Lung (tissue), 13 donors: ENCODE data around the gene LHB. TPM values are rescaled to one million over a fixed set of nuclear protein-coding genes. Genes with fewer than 3 reads are reported as not detected.

ENCODE experiments used
- ATAC-seq: fragments of 200-7000 bp; cut with Tn5 transposase; one replicate; pipeline ENCODE4 v1.9.1; 2020; ENCODE audit warnings: moderate number of reproducible peaks; ENCODE audit not compliant: insufficient read depth, low FRiP score
- DNase-seq, 3 donors: peaks; one replicate each; pipeline ENCODE4 v3.0.0-alpha.2; 2013 to 2017
- H3K27ac ChIP-seq, 2 donors: one replicate each; pipeline ENCODE4 v1.5.1; 2013; ENCODE audit warnings: mild to moderate bottlenecking in 2 of 2, moderate library complexity in 2 of 2, control low read depth in 1 of 2, inconsistent platforms in 1 of 2, low read depth in 1 of 2, low read length in 1 of 2
- H3K27me3 ChIP-seq, 3 donors: one replicate each; pipeline ENCODE4 v1.5.1; 2013; ENCODE audit warnings: low read length in 2 of 3; ENCODE audit not compliant: control insufficient read depth in 3 of 3, insufficient read depth in 3 of 3
- H3K36me3 ChIP-seq, 4 donors: one replicate each; pipeline ENCODE4 v1.5.1; 2013; ENCODE audit warnings: low read length in 4 of 4, mild to moderate bottlenecking in 1 of 4, moderate library complexity in 1 of 4; ENCODE audit not compliant: control insufficient read depth in 4 of 4, insufficient read depth in 4 of 4
- H3K4me1 ChIP-seq, 5 donors: one replicate each; pipeline ENCODE4 v1.5.1; 2013; ENCODE audit warnings: low read length in 5 of 5, mild to moderate bottlenecking in 2 of 5, moderate library complexity in 1 of 5; ENCODE audit not compliant: control insufficient read depth in 5 of 5, insufficient read depth in 5 of 5
- H3K4me3 ChIP-seq: one replicate; pipeline ENCODE4 v1.5.1; 2013; ENCODE audit warnings: mild to moderate bottlenecking, control low read depth, moderate library complexity
- H3K9ac ChIP-seq, 2 donors: one replicate each; pipeline ENCODE4 v1.5.1; 2013; ENCODE audit warnings: low read length in 2 of 2, control low read depth in 1 of 2; ENCODE audit not compliant: insufficient read depth in 1 of 2
- H3K9me3 ChIP-seq, 4 donors: one replicate each; pipeline ENCODE4 v1.5.1; 2013; ENCODE audit warnings: low read length in 3 of 4, mild to moderate bottlenecking in 1 of 4, moderate library complexity in 1 of 4; ENCODE audit not compliant: control insufficient read depth in 4 of 4, insufficient read depth in 3 of 4
- CTCF ChIP-seq: IDR thresholded peaks from 2 replicates; pipeline ENCODE4 v1.5.1; 2012; ENCODE audit warnings: mild to moderate bottlenecking; ENCODE audit errors: control extremely low read depth, extremely low read depth
- WGBS, 2 donors: extraction: QIAGEN DNeasy Blood & Tissue Kit; methylation state at CpG; one replicate each; pipeline ENCODE4 v1.1.7; 2013; 5-methylcytosine and 5-hydroxymethylcytosine counted together
- polyA plus RNA-seq, 2 donors: library from polyadenylated mRNA; stranded (reverse); fragments of 200-250 nt; gene quantifications; one replicate each; pipeline ENCODE4 v1.2.1, GENCODE V29; 2013
- small RNA-seq: library from RNA; depleted of rRNA; stranded (forward); fragments of <200 nt; gene quantifications from one replicate; pipeline ENCODE3, GENCODE V24; 2014; ENCODE audit warnings: low replicate concordance
- total RNA-seq, 2 donors: library from RNA; depleted of rRNA in 1 of 2; stranded (reverse); fragments of >200 nt in 1 of 2; gene quantifications; one replicate each; pipeline ENCODE4 v1.2.1, GENCODE V29; 2014 to 2021
- donor health status: control.
- donor health status: control.
- donor health status: Bipolar disorder and iron deficiency.
- donor health status: healthy.
- donor health status: DM: yes; HTN: yes; CAD: no.

LHB gene
- total and polyA plus RNA-seq, 4 donors: 0.32 to 0.74 (median 0.67) TPM; not detected in 1

- H3K4me3 ChIP-seq: peak overlapping the region; percentile 88
- 68 to 74% methylated on average over 10 of the region's 10 CpGs for WGBS, 2 donors
- TF ChIP-seq CTCF: no peak
- H3K27ac ChIP-seq: peak overlapping the region in 1 of 2 donors; percentile 79
- peaks cover 4 to 51% (median 20%) of the 10 kb centered on the region in 4 donors for H3K36me3 ChIP-seq
- H3K4me1 ChIP-seq: peaks cover 5 to 35% (median 16%) of the 10 kb centered on the region in 5 donors
- no peaks in the 10 kb centered on the region for H3K27me3 ChIP-seq
- ATAC-seq (no peak), DNase-seq (no peak)
- H3K9me3 ChIP-seq: no peaks in the 10 kb centered on the region
- peak overlapping the region in 1 of 2 donors; percentile 40 for H3K9ac ChIP-seq
Observed at GRCh38 chr19:48966541-48967345, 50.1 kb downstream of the LHB start.

Small RNAs within 50 kb of the gene (small RNA-seq; reads per million reads assigned to genes)
- 0.17 reads per million for gene MIR6798

Other genes with a start within 250 kb of the LHB start
- gene BCAT2, start 206.1 kb downstream of the LHB start, total RNA-seq: 10 to 100 TPM; 36.5 to 93.7 TPM
- gene BCAT2, start 206.1 kb downstream of the LHB start, polyA plus RNA-seq: 10 to 100 TPM; 63.9 to 72.7 TPM
- gene HSD17B14, start 180.6 kb downstream of the LHB start, total RNA-seq: 10 to 100 TPM; 12.8 to 17.9 TPM
- gene HSD17B14, start 180.6 kb downstream of the LHB start, polyA plus RNA-seq: 10 to 100 TPM in 1 of 2 donors, 1 to 10 TPM in 1; 9.0 to 39.1 TPM
- 10 to 100 TPM in 1 of 2 donors, 1 to 10 TPM in 1; 8.4 to 57.7 TPM for gene PLEKHA4, start 148.5 kb downstream of the LHB start, total RNA-seq
- gene PLEKHA4, start 148.5 kb downstream of the LHB start, polyA plus RNA-seq: 10 to 100 TPM; 19.3 to 22.0 TPM
- 100 to 1,000 TPM; 101 to 104 TPM for gene PPP1R15A, start 144.7 kb downstream of the LHB start, total RNA-seq
- 100 to 1,000 TPM; 203 to 208 TPM for gene PPP1R15A, start 144.7 kb downstream of the LHB start, polyA plus RNA-seq
- under 1 TPM; 0.31 to 0.54 TPM for gene TULP2, start 118.3 kb downstream of the LHB start, total RNA-seq
- under 1 TPM; 0.13 to 0.20 TPM for gene TULP2, start 118.3 kb downstream of the LHB start, polyA plus RNA-seq
- 100 to 1,000 TPM; 214 to 346 TPM for gene NUCB1, start 116.8 kb downstream of the LHB start, total RNA-seq
- gene NUCB1, start 116.8 kb downstream of the LHB start, polyA plus RNA-seq: 100 to 1,000 TPM; 362 to 367 TPM
- gene DHDH, start 83.4 kb downstream of the LHB start, total RNA-seq: 1 to 10 TPM in 1 of 2 donors, under 1 TPM in 1; 0.51 to 2.8 TPM
- 1 to 10 TPM in 1 of 2 donors, under 1 TPM in 1; 1.00 to 6.0 TPM for gene DHDH, start 83.4 kb downstream of the LHB start, polyA plus RNA-seq
- gene BAX, start 62.2 kb downstream of the LHB start, total RNA-seq: 100 to 1,000 TPM in 1 of 2 donors, 10 to 100 TPM in 1; 25.9 to 109 TPM
- 100 to 1,000 TPM in 1 of 2 donors, 10 to 100 TPM in 1; 99.0 to 121 TPM for gene BAX, start 62.2 kb downstream of the LHB start, polyA plus RNA-seq
- gene FTL, start 51.8 kb downstream of the LHB start, total RNA-seq: 1,000 to 10,000 TPM; 2,880 to 6,540 TPM
- over 10,000 TPM; 17,775 to 22,369 TPM for gene FTL, start 51.8 kb downstream of the LHB start, polyA plus RNA-seq
- gene GYS1, start 23.8 kb downstream of the LHB start, total RNA-seq: 10 to 100 TPM; 34.1 to 49.7 TPM
- gene GYS1, start 23.8 kb downstream of the LHB start, polyA plus RNA-seq: 10 to 100 TPM; 22.7 to 29.7 TPM
- 100 to 1,000 TPM in 1 of 2 donors, 10 to 100 TPM in 1; 85.6 to 108 TPM for gene RUVBL2, start 23.2 kb downstream of the LHB start, total RNA-seq
- 100 to 1,000 TPM in 1 of 2 donors, 10 to 100 TPM in 1; 80.7 to 112 TPM for gene RUVBL2, start 23.2 kb downstream of the LHB start, polyA plus RNA-seq
- gene CGB3, start 7.2 kb upstream of the LHB start, total RNA-seq: not detected
- gene CGB3, start 7.2 kb upstream of the LHB start, polyA plus RNA-seq: not detected
- under 1 TPM in 1 of 2 donors, not detected in 1; 0.58 TPM for gene CGB2, start 14.8 kb upstream of the LHB start, total RNA-seq
- gene CGB2, start 14.8 kb upstream of the LHB start, polyA plus RNA-seq: not detected
- gene CGB1, start 19.8 kb upstream of the LHB start, total RNA-seq: not detected
- gene CGB1, start 19.8 kb upstream of the LHB start, polyA plus RNA-seq: not detected
- gene CGB5, start 26.8 kb upstream of the LHB start, total RNA-seq: not detected
- gene CGB5, start 26.8 kb upstream of the LHB start, polyA plus RNA-seq: not detected
- gene CGB8, start 32.0 kb upstream of the LHB start, total RNA-seq: not detected
- not detected for gene CGB8, start 32.0 kb upstream of the LHB start, polyA plus RNA-seq
- gene CGB7, start 40.7 kb upstream of the LHB start, total RNA-seq: under 1 TPM; 0.11 to 0.21 TPM
- gene CGB7, start 40.7 kb upstream of the LHB start, polyA plus RNA-seq: under 1 TPM; 0.29 to 0.57 TPM
- 1 to 10 TPM; 2.1 to 2.9 TPM for gene NTF4, start 47.7 kb upstream of the LHB start, total RNA-seq
- 1 to 10 TPM; 2.8 to 5.2 TPM for gene NTF4, start 47.7 kb upstream of the LHB start, polyA plus RNA-seq
- gene KCNA7, start 55.6 kb upstream of the LHB start, total RNA-seq: not detected
- not detected for gene KCNA7, start 55.6 kb upstream of the LHB start, polyA plus RNA-seq
- gene SNRNP70, start 68.4 kb upstream of the LHB start, total RNA-seq: 100 to 1,000 TPM; 168 to 251 TPM
- gene SNRNP70, start 68.4 kb upstream of the LHB start, polyA plus RNA-seq: 100 to 1,000 TPM; 143 to 191 TPM
- 1 to 10 TPM; 6.6 to 7.8 TPM for gene LIN7B, start 97.3 kb upstream of the LHB start, total RNA-seq
- 10 to 100 TPM in 1 of 2 donors, 1 to 10 TPM in 1; 6.4 to 12.4 TPM for gene LIN7B, start 97.3 kb upstream of the LHB start, polyA plus RNA-seq
- gene C19orf73, start 102.1 kb upstream of the LHB start, total RNA-seq: 1 to 10 TPM in 1 of 2 donors, not detected in 1; 1.9 TPM
- 1 to 10 TPM; 3.1 to 4.3 TPM for gene C19orf73, start 102.1 kb upstream of the LHB start, polyA plus RNA-seq
- gene PPFIA3, start 102.5 kb upstream of the LHB start, total RNA-seq: 1 to 10 TPM; 3.0 to 8.4 TPM
- gene PPFIA3, start 102.5 kb upstream of the LHB start, polyA plus RNA-seq: 10 to 100 TPM in 1 of 2 donors, 1 to 10 TPM in 1; 8.8 to 10.6 TPM
- 1 to 10 TPM in 1 of 2 donors, under 1 TPM in 1; 0.18 to 5.7 TPM for gene HRC, start 138.3 kb upstream of the LHB start, total RNA-seq
- 1 to 10 TPM in 1 of 2 donors, under 1 TPM in 1; 0.14 to 2.0 TPM for gene HRC, start 138.3 kb upstream of the LHB start, polyA plus RNA-seq
- 10 to 100 TPM; 19.8 to 70.1 TPM for gene TRPM4, start 140.7 kb upstream of the LHB start, total RNA-seq
- gene TRPM4, start 140.7 kb upstream of the LHB start, polyA plus RNA-seq: 10 to 100 TPM; 15.6 to 24.9 TPM